Stimulated activated CD4-positive, alpha-beta T cell treated with anti-CD3 and anti-CD28 coated beads, Interleukin-2, amount 100 ng/mL, for 4 hours (primary cell): ENCODE measurements around the gene AGO1.

Experiments
- DNase-seq: peaks from one replicate; pipeline ENCODE4 v3.0.0-alpha.2; 2020; ENCODE audit warnings: low read depth

AGO1 gene

DNA sequence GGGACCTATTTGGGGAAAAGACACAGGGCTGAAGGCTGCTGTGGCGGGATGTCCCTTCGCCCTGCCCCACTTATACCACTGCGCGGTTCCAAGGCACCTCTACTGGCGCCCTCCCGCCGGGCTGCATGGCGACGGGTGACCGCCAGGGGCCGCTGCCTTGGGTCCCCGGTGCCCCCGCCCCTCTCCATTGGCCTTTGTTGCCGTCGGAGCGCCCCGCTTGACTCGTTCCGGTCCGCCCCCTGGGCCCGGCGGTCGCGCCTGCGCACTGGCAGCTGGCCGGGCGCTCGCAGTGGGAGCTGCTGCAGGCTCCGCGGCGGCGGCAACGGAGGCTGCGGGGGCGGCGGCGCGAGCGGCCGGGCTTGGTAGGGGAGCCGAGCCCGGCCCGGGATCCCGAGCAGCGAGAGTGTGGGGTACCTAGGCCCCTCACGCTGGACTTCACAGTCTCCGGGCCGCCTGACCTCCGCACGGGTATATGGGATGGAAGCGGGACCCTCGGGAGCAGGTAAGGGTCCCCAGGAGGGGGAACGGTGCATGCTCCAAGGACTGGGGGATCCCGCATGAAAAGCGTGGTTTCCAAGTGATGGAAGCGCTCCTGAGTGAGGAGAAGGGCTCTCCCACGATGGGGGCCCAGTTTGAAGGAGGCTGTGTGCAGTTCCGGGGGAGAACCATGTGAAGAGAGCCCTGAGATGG, at the start of gene AGO1:
TSS of gene AGO1 (plus strand) at position 265 of the 690 bp plus-strand sequence. CDS start at position 478, 213 bp downstream.
- peak; percentile 95 for DNase-seq

GRCh38 chr1:35833395-35833794, 49.6 kb upstream of the AGO1 start:
- DNase-seq = no peak

- DNase-seq = no peak
These were observed 48.8 kb upstream of the AGO1 start for GRCh38 chr1:35834218-35834617.

GRCh38 chr1:35835398-35835797, 47.6 kb upstream of the AGO1 start:
- no peak for DNase-seq

DNA sequence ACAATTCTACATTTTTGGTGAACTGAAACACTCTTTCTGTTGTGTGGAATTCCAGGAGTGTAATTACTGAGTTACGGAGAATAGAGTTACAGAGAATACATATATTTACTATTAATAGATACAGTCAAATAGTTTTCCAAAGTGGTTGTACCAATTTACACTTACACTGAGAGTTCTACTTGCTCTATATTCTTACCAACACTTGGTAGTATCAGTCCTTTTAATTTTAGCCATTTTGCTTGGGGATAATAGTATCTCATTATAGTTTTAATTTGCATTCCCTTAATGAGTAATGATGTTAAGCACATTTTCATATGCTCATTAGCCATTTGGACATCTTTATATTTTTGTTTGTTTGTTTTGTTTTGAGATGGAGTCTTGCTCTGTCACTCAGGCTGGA, 46.3 kb upstream of the AGO1 start:
- DNase-seq = no peak

GRCh38 chr1:35838693-35839245, 44.2 kb upstream of the AGO1 start:
- no peak for DNase-seq

GRCh38 chr1:35844826-35845225, 38.2 kb upstream of the AGO1 start:
- DNase-seq = no peak

- no peak for DNase-seq
These were observed 37.2 kb upstream of the AGO1 start for GRCh38 chr1:35845766-35846165.

DNA sequence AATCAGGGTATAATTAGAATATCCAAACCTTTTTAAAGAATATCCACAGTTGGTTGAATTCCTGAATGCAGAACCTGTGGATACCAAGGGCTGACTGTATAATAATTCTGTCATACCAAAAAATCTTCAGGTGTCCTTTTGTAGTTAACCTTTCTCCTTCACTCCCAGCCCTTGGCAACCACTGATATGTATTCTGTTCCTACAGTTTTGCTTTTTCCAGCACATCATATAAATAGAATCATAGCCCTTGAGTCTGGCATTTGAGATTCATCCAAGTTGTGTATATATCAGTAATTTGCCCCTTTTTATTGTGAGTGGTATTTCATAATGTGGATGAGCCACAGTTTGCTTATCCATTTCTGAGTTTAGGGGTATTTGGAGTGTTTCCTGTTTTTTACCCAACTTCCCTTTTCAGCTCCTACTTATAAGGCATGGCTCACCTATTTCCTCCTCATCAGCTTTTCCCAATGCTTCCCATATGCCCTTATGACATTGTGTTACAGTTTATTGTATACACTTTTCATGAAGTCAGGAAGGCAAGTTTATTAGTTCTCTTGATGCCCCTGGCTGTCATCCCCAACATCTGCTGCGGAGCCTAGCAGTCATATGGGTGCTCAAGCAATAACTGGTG, 35.0 kb upstream of the AGO1 start:
- no peak for DNase-seq

GRCh38 chr1:35850051-35850450, 33.0 kb upstream of the AGO1 start:
- no peak for DNase-seq

- DNase-seq = no peak
These were observed 32.3 kb upstream of the AGO1 start for GRCh38 chr1:35850716-35851115.

GRCh38 chr1:35851132-35851869, 31.7 kb upstream of the AGO1 start:
- DNase-seq = no peak

DNA sequence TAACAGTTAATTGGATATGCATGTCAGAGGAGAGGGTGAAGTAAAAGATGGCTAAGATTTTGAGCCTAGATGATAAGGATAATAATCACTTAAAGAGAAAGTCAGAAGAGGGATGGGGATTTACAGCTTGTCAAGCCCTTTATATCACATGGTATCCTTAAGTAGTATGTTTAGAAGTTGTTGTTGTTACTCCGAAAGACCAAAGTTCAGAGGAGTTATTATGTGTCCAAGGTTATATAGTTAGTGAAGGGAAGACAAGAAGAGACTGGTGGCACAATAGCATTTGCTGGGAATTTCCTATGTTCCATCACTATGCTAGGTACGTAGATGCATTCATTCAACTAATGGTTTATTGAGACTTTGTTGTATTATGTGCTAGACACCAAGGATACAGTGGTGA, 30.8 kb upstream of the AGO1 start:
- DNase-seq = no peak

GRCh38 chr1:35854989-35855700, 27.9 kb upstream of the AGO1 start:
- no peak for DNase-seq

DNA sequence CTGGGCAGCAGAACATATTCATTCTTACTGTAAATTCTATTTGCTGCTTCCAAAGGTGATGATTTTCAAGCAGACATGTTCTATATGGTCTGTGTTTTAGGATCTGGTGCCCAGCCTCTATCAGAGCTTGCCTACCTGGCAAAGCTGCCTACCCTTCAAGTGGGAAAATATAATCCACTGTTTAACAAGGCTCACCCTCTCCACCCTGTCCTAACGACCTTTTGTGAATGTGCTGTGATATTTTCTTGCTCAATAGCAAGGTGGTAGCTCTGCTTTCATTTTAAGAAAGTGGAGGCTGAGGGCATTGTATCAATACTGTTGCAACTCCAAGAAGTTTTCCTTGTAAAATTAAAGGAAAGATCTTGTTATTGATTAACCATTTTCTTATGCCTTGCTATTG, 26.0 kb upstream of the AGO1 start:
- DNase-seq = no peak

DNA sequence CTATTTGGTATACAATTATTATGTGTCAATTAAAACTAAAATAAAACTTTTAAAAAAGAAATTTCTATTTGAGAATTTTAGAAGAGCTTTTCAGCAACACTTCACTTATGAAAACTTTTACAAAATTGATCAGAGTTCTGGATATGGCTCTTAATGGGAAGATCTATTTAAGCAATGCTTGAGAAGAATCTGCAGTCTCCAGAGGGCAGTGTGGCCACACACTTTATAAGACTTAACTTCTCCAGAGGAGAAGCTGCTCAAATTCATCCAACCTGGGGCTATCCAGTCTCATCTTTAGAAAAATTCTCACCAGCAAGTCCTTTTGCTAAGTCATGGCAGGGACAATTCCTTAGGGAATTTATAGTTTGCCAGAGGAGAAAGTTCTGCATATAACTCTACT, 25.2 kb upstream of the AGO1 start:
- DNase-seq = no peak

DNA sequence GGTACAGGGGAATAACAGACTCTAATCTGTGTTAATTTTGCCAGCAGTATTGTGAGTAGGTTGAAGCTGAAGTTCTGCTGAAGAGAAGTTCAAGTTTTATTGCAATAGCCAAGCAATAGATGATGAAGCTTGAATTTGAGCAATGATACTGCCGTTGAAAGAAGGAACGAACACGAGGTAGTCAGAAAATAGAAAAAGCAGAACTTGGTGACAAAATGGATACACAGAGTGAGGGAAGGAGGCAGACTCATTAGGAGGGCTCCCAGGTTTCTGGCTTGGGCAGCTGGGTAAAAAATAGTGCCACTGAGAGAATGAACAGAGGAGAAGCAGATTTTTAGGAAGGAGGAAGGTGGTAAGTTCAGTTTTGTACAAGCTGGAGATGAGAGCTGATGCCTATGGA, 22.3 kb upstream of the AGO1 start:
- no peak for DNase-seq

GRCh38 chr1:35863136-35863535, 19.9 kb upstream of the AGO1 start:
- DNase-seq = no peak

DNA sequence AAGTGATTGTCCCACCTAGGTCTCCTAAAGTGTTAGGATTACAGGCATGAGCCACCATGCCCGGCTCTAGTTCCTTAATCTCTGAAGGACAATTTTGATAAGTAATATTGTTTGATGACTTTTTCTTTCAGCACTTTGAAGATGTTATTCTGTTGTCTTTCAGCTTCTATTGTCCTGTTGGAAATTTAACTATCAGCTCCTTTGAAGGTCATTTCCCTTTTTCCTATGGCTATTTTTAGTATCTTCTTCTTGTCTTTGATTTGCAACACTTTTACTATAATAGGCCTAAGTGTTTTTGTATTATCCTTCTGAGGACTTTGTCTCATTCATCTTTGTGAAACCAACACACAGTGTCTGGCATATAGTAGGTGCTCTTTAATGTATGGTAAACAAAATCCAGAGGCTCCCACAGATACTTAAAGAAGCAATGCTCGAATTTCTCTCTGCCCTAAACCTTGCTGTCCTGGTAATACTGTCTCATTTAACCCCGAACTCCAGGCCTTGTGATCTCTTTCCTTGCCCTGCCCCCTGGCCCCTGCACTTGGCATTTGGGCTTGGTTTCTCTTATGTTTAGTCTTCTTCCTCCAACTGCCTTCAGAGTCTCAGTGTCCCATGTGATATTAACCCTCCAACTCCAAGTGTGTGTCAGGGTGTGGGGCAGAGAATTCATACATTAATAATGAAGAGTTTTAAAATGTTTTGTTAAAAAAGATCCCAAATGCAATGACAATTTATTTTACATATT, 19.0 kb upstream of the AGO1 start:
- DNase-seq = no peak

DNA sequence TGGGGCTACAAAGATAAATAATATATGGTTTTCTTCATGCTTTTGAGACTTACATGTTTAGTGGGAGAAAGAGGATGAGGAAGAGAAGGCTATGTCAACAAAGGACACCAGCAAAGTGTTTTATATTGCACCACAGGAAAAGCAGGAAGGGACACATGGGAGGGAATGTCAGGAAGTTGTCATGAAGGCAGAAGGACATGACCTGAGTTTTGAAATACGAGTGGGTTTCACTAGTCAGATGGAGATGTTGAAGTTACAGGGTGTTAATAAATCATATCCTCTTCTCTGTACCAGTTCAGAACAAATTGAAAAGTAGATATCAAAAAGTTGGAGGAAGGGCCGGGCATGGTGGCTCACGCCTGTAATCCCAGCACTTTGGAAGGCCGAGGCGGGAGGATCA, 18.2 kb upstream of the AGO1 start:
- DNase-seq = no peak

DNA sequence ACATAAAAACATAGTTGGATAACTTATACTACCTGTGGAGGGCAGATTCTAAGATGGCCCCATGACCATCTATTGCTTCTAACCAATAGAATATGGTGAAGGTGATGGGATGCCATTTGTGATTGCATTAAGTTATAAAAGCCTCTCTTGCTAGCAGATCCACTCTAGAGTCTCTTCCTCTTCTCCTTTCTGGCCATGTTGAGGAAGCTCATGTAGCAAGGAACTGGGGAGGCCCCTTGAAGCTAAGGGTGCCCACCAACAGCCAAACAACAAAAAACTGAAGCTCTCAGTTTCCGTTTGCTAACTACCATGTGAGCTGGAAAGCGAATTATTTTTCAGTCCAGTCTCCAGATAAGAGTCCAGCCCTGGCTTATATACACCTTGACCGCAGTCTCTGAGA, 16.0 kb upstream of the AGO1 start:
- DNase-seq = no peak
